Tibial artery (tissue), 4 donors: ENCODE data around the gene RNF157.

Experiments
- DNase-seq, 2 donors: peaks; one replicate each; pipeline ENCODE4 v3.0.0-alpha.2; 2019
- H3K27ac ChIP-seq, 2 donors: fragments of 200-600 bp; sonication (generic) in 1 of 2; 1 replicate in 1 of 2; 2 replicates in 1 of 2; pipeline ENCODE4 v1.5.1; 2018 to 2019; ENCODE audit warnings: mild to moderate bottlenecking in 1 of 2
- H3K27me3 ChIP-seq, 2 donors: fragments of 200-600 bp; sonication (generic) in 1 of 2; one replicate each; pipeline versions ENCODE4 v1.5.1 to v1.6.0; 2016 to 2019
- H3K36me3 ChIP-seq, 3 donors: fragments of 200-600 bp; sonication (generic) in 2 of 3; one replicate each; pipeline ENCODE4 v1.5.1; 2016 to 2019; ENCODE audit warnings: mild to moderate bottlenecking in 2 of 3
- H3K4me1 ChIP-seq, 4 donors: fragments of 200-600 bp; sonication (generic) in 2 of 4; 1 replicate in 3 of 4; 2 replicates in 1 of 4; pipeline ENCODE4 v1.5.1; 2016 to 2019
- H3K4me3 ChIP-seq, 2 donors: fragments of 200-600 bp; sonication (generic) in 1 of 2; 1 replicate in 1 of 2; 2 replicates in 1 of 2; pipeline ENCODE4 v1.5.1; 2018 to 2019; ENCODE audit warnings: mild to moderate bottlenecking in 2 of 2
- H3K9me3 ChIP-seq, 3 donors: fragments of 200-600 bp; sonication (generic) in 1 of 3; one replicate each; pipeline ENCODE4 v1.5.1; 2016 to 2019
- CTCF ChIP-seq, 2 experiments: fragments of 200-600 bp in 1 of 2; fragments of 450-650 bp in 1 of 2; IDR thresholded peaks; one replicate each; pipeline ENCODE4 v1.5.1; 2017 to 2019; ENCODE audit warnings: antibody characterized with exemption in 2 of 2, mild to moderate bottlenecking in 1 of 2, moderate library complexity in 1 of 2
- intact Hi-C: fragments of 100-400 bp; cut with DNase I; formaldehyde crosslinking; loops from one replicate; pipeline ENCODE4 v1.15.0; 2023; ENCODE audit warnings: low total_unique reads

RNF157 gene

GRCh38 chr17:76146053-76146851 is 94.0 kb downstream of the RNF157 start:
- Histone ChIP-seq H3K27ac (no peak overlapping the region), H3K4me1 (peaks cover 0 to 6% (median 5%) of the 10 kb centered on the region in 4 donors), H3K9me3 (no peaks in the 10 kb centered on the region), H3K36me3 (no peaks in the 10 kb centered on the region), H3K27me3 (peaks cover 0 to 8% of the 10 kb centered on the region in 2 donors), H3K4me3 (no peak overlapping the region)
- TF ChIP-seq CTCF (IDR thresholded peaks at IDR 0.05): no peak
- intact Hi-C loops: no loop called here
- DNase-seq: no peak

GRCh38 chr17:76145231-76146052 is 94.9 kb downstream of the RNF157 start:
- Histone ChIP-seq H3K4me1 (peaks cover 0 to 14% (median 13%) of the 10 kb centered on the region in 4 donors), H3K36me3 (no peaks in the 10 kb centered on the region), H3K27ac (no peak overlapping the region), H3K4me3 (no peak overlapping the region), H3K27me3 (peaks cover 0 to 14% of the 10 kb centered on the region in 2 donors), H3K9me3 (no peaks in the 10 kb centered on the region)
- intact Hi-C loops: no loop called here
- no peak for TF ChIP-seq CTCF (IDR thresholded peaks at IDR 0.05)
- peak in 1 of 2 donors; percentile 55 for DNase-seq

GRCh38 chr17:76142585-76143041 is 97.7 kb downstream of the RNF157 start:
- no peak for TF ChIP-seq CTCF (IDR thresholded peaks at IDR 0.05)
- no peak for DNase-seq
- Histone ChIP-seq H3K9me3 (no peaks in the 10 kb centered on the region), H3K4me3 (no peak overlapping the region), H3K27ac (no peak overlapping the region), H3K4me1 (peaks cover 0 to 35% (median 27%) of the 10 kb centered on the region in 4 donors), H3K36me3 (no peaks in the 10 kb centered on the region), H3K27me3 (peaks cover 6 to 34% of the 10 kb centered on the region in 2 donors)
- intact Hi-C loops: no loop called here

- Histone ChIP-seq H3K4me3 (no peak overlapping the region), H3K4me1 (peaks cover 0 to 40% (median 30%) of the 10 kb centered on the region in 4 donors)
These were observed 98.2 kb downstream of the RNF157 start for GRCh38 chr17:76142039-76142584.

More at GRCh38 chr17:76142039-76142584, 98.2 kb downstream of the RNF157 start:
- no peaks in the 10 kb centered on the region for H3K36me3 ChIP-seq
- H3K9me3 ChIP-seq: no peaks in the 10 kb centered on the region
- no peak for TF ChIP-seq CTCF (IDR thresholded peaks at IDR 0.05)
- no peak for DNase-seq
- H3K27ac ChIP-seq: no peak overlapping the region
- peaks cover 7 to 39% of the 10 kb centered on the region in 2 donors for H3K27me3 ChIP-seq
- intact Hi-C loops: no loop called here
